WTC11 (cell line): ENCODE measurements around the gene ZNF652. TPM values are rescaled to one million over a fixed set of nuclear protein-coding genes. Genes with fewer than 3 reads are reported as not detected.

Experiments used
- ATAC-seq: fragments of 200-7000 bp; cut with Tn5 transposase; 2 replicates; pipeline ENCODE4 v1.10.0; 2021; ENCODE audit warnings: mild to moderate bottlenecking, moderate library complexity
- CTCF ChIA-PET: fragments of 300-600 bp; sonication (Branson Sonifier 250); formaldehyde crosslinking; loops from one replicate; lab custom pipeline; 2021; ENCODE audit warnings: antibody characterized with exemption; lab: Charles Lee
- POLR2A ChIA-PET: fragments of 350-600 bp; sonication (Branson Sonifier 250); formaldehyde crosslinking; loops from one replicate; lab custom pipeline; 2021; ENCODE audit warnings: antibody characterized with exemption; lab: Charles Lee
- DNase-seq: peaks from one replicate; pipeline ENCODE4 v3.0.0; 2021; ENCODE audit warnings: low spot score
- H3K27ac Mint-ChIP-seq: 2 replicates; pipeline ENCODE4 v1.8.0; 2021; ENCODE audit warnings: mixed read lengths
- H3K27me3 Mint-ChIP-seq: 2 replicates; pipeline ENCODE4 v1.8.0; 2021; ENCODE audit warnings: low read depth, mild to moderate bottlenecking, moderate library complexity, mixed read lengths
- H3K36me3 Mint-ChIP-seq: 2 replicates; pipeline ENCODE4 v1.8.0; 2021; ENCODE audit warnings: mixed read lengths
- H3K4me1 Mint-ChIP-seq: 2 replicates; pipeline ENCODE4 v1.8.0; 2022; ENCODE audit warnings: mixed read lengths
- H3K4me3 Mint-ChIP-seq: 2 replicates; pipeline ENCODE4 v1.8.0; 2021; ENCODE audit warnings: mild to moderate bottlenecking, moderate library complexity, mixed read lengths
- H3K9me3 Mint-ChIP-seq: 2 replicates; pipeline ENCODE4 v1.8.0; 2021; ENCODE audit warnings: mixed read lengths
- AFF4 ChIP-seq: sonication (generic); formaldehyde crosslinking; IDR thresholded peaks from 2 replicates; pipeline ENCODE4 v1.8.1; 2023; ENCODE audit warnings: mild to moderate bottlenecking, missing genetic modification reagents, borderline replicate concordance
- AR ChIP-seq: fragments of 250-450 bp; sonication (Bioruptor Pico); IDR thresholded peaks from 2 replicates; pipeline ENCODE4 v1.9.0; 2021; ENCODE audit warnings: mild to moderate bottlenecking
- ATF6 ChIP-seq: sonication (generic); formaldehyde crosslinking; IDR thresholded peaks from 2 replicates; pipeline ENCODE4 v1.8.1; 2023; ENCODE audit warnings: mild to moderate bottlenecking, missing genetic modification reagents
- CBFB ChIP-seq: sonication (generic); formaldehyde crosslinking; IDR thresholded peaks from 2 replicates; pipeline ENCODE4 v1.8.1; 2022; ENCODE audit warnings: mild to moderate bottlenecking, low read depth, missing genetic modification reagents
- E2F5 ChIP-seq: sonication (generic); formaldehyde crosslinking; IDR thresholded peaks from 2 replicates; pipeline ENCODE4 v1.8.1; 2022; ENCODE audit warnings: mild to moderate bottlenecking, moderate library complexity, missing genetic modification reagents
- ERG ChIP-seq: fragments of 250-450 bp; sonication (Bioruptor Pico); IDR thresholded peaks from 2 replicates; pipeline ENCODE4 v1.8.0; 2021; ENCODE audit warnings: mild to moderate bottlenecking
- FOXP1 ChIP-seq: sonication (generic); formaldehyde crosslinking; IDR thresholded peaks from 2 replicates; pipeline ENCODE4 v1.8.0; 2022; ENCODE audit warnings: missing genetic modification reagents, mild to moderate bottlenecking, moderate library complexity, borderline replicate concordance
- FOXP4 ChIP-seq: sonication (generic); formaldehyde crosslinking; IDR thresholded peaks from 2 replicates; pipeline ENCODE4 v1.8.0; 2022; ENCODE audit warnings: mild to moderate bottlenecking, missing genetic modification reagents
- OVOL2 ChIP-seq: fragments of 250-450 bp; sonication (Bioruptor Pico); IDR thresholded peaks from 2 replicates; pipeline ENCODE4 v1.9.0; 2021; ENCODE audit warnings: mild to moderate bottlenecking, borderline replicate concordance
- TEAD1 ChIP-seq: sonication (generic); formaldehyde crosslinking; IDR thresholded peaks from 2 replicates; pipeline ENCODE4 v1.8.0; 2022; ENCODE audit warnings: mild to moderate bottlenecking, missing genetic modification reagents
- TP53 ChIP-seq: sonication (generic); formaldehyde crosslinking; IDR thresholded peaks from 2 replicates; pipeline ENCODE4 v1.8.1; 2023; ENCODE audit warnings: mild to moderate bottlenecking, missing genetic modification reagents
- ZNF121 ChIP-seq: sonication (generic); formaldehyde crosslinking; IDR thresholded peaks from 2 replicates; pipeline ENCODE4 v1.8.0; 2023; ENCODE audit warnings: missing genetic modification reagents
- ZNF219 ChIP-seq: sonication (generic); formaldehyde crosslinking; IDR thresholded peaks from 2 replicates; pipeline ENCODE4 v1.8.0; 2023; ENCODE audit warnings: missing genetic modification reagents, mild to moderate bottlenecking, borderline replicate concordance
- ZNF281 ChIP-seq: sonication (generic); formaldehyde crosslinking; IDR thresholded peaks from 2 replicates; pipeline ENCODE4 v1.8.0; 2023; ENCODE audit warnings: mild to moderate bottlenecking, missing genetic modification reagents
- ZNF317 ChIP-seq: sonication (generic); formaldehyde crosslinking; IDR thresholded peaks from 2 replicates; pipeline ENCODE4 v1.8.1; 2023; ENCODE audit warnings: low read depth, mild to moderate bottlenecking, moderate library complexity, missing genetic modification reagents, borderline replicate concordance
- ZNF532 ChIP-seq: fragments of 250-450 bp; sonication (Bioruptor Pico); IDR thresholded peaks from 2 replicates; pipeline ENCODE4 v1.9.0; 2021; ENCODE audit warnings: mild to moderate bottlenecking, borderline replicate concordance
- ZNF671 ChIP-seq: fragments of 250-450 bp; sonication (Bioruptor Pico); IDR thresholded peaks from 2 replicates; pipeline ENCODE4 v1.8.0; 2021; ENCODE audit warnings: mild to moderate bottlenecking
- total RNA-seq: library from RNA; stranded (reverse); gene quantifications from 3 replicates; pipeline ENCODE4 v1.2.3, GENCODE V29; 2021

Gene ZNF652
- total RNA-seq, 1 experiment from 2014 or later = 40.8 TPM

GRCh38 chr17:49260817-49261291 lies 101.2 kb downstream of the ZNF652 start:
- Mint-ChIP-seq H3K27ac (no peak overlapping the region), H3K27me3 (peaks cover 27% of the 10 kb centered on the region), H3K9me3 (no peaks in the 10 kb centered on the region), H3K4me1 (peaks cover 8% of the 10 kb centered on the region), H3K4me3 (peak overlapping the region; percentile 70), H3K36me3 (no peaks in the 10 kb centered on the region)
- no peak for ATAC-seq
- DNase-seq = no peak
- CTCF ChIA-PET = interaction anchor here (0.6 to 2.6 kb wide), 14 partner anchors 16 to 309 kb away, joined by 3 to 19 read pairs (median 3); partner anchors contain the start of gene PHOSPHO1
- POLR2A ChIA-PET = no interaction called here
- TF ChIP-seq ZNF671 (CRISPR knock-in tag) = no peak
- TF ChIP-seq ZNF219 (CRISPR knock-in tag) = no peak
- no peak for TF ChIP-seq ZNF121
- TF ChIP-seq FOXP4 = no peak
- TF ChIP-seq ZNF281 = no peak
- no peak for TF ChIP-seq ZNF317 (CRISPR knock-in tag)
- no peak for TF ChIP-seq ERG (CRISPR knock-in tag)
- no peak for TF ChIP-seq ATF6
- no peak for TF ChIP-seq ZNF532
- TF ChIP-seq AR (CRISPR knock-in tag) = no peak
- TF ChIP-seq FOXP1 = no peak
- TF ChIP-seq TEAD1 (CRISPR knock-in tag) = no peak
- TF ChIP-seq AFF4 = no peak
- no peak for TF ChIP-seq E2F5 (CRISPR knock-in tag)
- no peak for TF ChIP-seq TP53 (CRISPR knock-in tag)
- no peak for TF ChIP-seq OVOL2 (CRISPR knock-in tag)
- no peak for TF ChIP-seq CBFB (CRISPR knock-in tag)
